ENCODE measurements around the gene STK26.

The STK26 gene

GRCh38 chrX:132119821-132120515, 96.9 kb downstream of the STK26 start:
- TF ChIP-seq, protein P1, sequence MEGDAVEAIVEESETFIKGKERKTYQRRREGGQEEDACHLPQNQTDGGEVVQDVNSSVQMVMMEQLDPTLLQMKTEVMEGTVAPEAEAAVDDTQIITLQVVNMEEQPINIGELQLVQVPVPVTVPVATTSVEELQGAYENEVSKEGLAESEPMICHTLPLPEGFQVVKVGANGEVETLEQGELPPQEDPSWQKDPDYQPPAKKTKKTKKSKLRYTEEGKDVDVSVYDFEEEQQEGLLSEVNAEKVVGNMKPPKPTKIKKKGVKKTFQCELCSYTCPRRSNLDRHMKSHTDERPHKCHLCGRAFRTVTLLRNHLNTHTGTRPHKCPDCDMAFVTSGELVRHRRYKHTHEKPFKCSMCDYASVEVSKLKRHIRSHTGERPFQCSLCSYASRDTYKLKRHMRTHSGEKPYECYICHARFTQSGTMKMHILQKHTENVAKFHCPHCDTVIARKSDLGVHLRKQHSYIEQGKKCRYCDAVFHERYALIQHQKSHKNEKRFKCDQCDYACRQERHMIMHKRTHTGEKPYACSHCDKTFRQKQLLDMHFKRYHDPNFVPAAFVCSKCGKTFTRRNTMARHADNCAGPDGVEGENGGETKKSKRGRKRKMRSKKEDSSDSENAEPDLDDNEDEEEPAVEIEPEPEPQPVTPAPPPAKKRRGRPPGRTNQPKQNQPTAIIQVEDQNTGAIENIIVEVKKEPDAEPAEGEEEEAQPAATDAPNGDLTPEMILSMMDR (IDR thresholded peaks at IDR 0.05; ENCODE audit: insufficient read depth, low read length) = no peak
- TF ChIP-seq, protein P2, sequence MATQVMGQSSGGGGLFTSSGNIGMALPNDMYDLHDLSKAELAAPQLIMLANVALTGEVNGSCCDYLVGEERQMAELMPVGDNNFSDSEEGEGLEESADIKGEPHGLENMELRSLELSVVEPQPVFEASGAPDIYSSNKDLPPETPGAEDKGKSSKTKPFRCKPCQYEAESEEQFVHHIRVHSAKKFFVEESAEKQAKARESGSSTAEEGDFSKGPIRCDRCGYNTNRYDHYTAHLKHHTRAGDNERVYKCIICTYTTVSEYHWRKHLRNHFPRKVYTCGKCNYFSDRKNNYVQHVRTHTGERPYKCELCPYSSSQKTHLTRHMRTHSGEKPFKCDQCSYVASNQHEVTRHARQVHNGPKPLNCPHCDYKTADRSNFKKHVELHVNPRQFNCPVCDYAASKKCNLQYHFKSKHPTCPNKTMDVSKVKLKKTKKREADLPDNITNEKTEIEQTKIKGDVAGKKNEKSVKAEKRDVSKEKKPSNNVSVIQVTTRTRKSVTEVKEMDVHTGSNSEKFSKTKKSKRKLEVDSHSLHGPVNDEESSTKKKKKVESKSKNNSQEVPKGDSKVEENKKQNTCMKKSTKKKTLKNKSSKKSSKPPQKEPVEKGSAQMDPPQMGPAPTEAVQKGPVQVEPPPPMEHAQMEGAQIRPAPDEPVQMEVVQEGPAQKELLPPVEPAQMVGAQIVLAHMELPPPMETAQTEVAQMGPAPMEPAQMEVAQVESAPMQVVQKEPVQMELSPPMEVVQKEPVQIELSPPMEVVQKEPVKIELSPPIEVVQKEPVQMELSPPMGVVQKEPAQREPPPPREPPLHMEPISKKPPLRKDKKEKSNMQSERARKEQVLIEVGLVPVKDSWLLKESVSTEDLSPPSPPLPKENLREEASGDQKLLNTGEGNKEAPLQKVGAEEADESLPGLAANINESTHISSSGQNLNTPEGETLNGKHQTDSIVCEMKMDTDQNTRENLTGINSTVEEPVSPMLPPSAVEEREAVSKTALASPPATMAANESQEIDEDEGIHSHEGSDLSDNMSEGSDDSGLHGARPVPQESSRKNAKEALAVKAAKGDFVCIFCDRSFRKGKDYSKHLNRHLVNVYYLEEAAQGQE (IDR thresholded peaks at IDR 0.05; ENCODE audit: insufficient replicate concordance, low read depth) = no peak
- no peak for TF ChIP-seq GABPA (IDR thresholded peaks at IDR 0.05; ENCODE audit: low read depth)
- no peak for TF ChIP-seq SPI1 (IDR thresholded peaks at IDR 0.05; ENCODE audit: borderline replicate concordance, low read depth)
- no peak for TF ChIP-seq POLR2AphosphoS5 (IDR thresholded peaks at IDR 0.05; ENCODE audit: low read depth)
- H3K27me3 ChIP-seq (ENCODE audit: insufficient read depth, poor library complexity, severe bottlenecking) = no peaks in the 10 kb centered on the region
- H3K4me3 ChIP-seq (replicated peaks; ENCODE audit: insufficient read depth, low read length) = no peak overlapping the region
- no peak overlapping the region for H3K27ac ChIP-seq (replicated peaks)
- no peak for DNase-seq (ENCODE audit: low read depth in 1 of 2, low spot score in 1 of 2)

- Histone ChIP-seq H3K27me3 (ENCODE audit: insufficient read depth, poor library complexity, severe bottlenecking) (no peaks in the 10 kb centered on the region), H3K4me3 (replicated peaks; ENCODE audit: insufficient read depth, low read length) (no peak overlapping the region), H3K27ac (replicated peaks) (no peak overlapping the region)
- no peak for DNase-seq (ENCODE audit: low read depth in 1 of 2, low spot score in 1 of 2)
- TF ChIP-seq, protein P2 (IDR thresholded peaks at IDR 0.05; ENCODE audit: insufficient replicate concordance, low read depth) = no peak
- TF ChIP-seq SPI1 (IDR thresholded peaks at IDR 0.05; ENCODE audit: borderline replicate concordance, low read depth) = no peak
- TF ChIP-seq, protein P1 (IDR thresholded peaks at IDR 0.05; ENCODE audit: insufficient read depth, low read length) = no peak
- no peak for TF ChIP-seq POLR2AphosphoS5 (IDR thresholded peaks at IDR 0.05; ENCODE audit: low read depth)
- no peak for TF ChIP-seq GABPA (IDR thresholded peaks at IDR 0.05; ENCODE audit: low read depth)
Observed at GRCh38 chrX:132120913-132121312, 97.8 kb downstream of the STK26 start.
